Posterior cingulate gyrus (tissue), 11 donors: ENCODE measurements around the gene PHRF1.

ENCODE experiments used
- DNase-seq, 10 donors: peaks; one replicate each; pipeline versions ENCODE4 v3.0.0 to v3.0.0-alpha.2; 2020 to 2021; ENCODE audit warnings: mixed read lengths in 3 of 10
- intact Hi-C: fragments of 100-400 bp; cut with DNase I; formaldehyde crosslinking; loops from one replicate; pipeline ENCODE4 v1.15.1; 2023

The PHRF1 gene

DNA sequence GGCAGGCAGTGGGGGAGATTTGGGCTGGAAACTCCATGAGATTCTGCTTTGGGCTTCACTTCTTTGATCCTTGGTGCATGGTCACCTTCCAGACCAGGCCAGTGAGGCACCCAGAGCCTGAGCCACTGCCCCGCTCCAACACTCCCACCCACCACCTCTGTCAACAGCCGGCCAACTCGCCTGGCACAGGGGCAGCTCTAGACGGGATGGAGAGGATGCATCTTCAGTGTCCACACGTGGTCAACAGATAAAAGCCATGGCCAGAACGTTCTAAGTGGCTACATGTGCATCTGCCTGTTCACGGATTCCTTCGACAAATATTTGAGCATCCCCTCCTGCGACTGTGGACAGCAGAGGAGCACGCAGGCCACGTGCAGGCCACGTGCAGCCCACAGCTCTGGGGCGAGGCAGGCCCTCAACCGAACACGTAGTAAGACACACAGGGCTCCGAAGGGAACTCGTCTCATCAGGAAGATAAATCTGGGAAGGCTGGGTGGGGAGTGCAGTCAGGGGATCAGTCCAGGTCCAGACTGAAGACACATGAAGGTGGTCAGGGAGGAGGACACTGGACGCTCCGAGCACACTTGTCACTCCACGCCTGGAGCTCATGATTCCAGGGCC lies 37.7 kb upstream of the PHRF1 start:
- intact Hi-C loops, result no loop called here
- DNase-seq, result no peak

DNA sequence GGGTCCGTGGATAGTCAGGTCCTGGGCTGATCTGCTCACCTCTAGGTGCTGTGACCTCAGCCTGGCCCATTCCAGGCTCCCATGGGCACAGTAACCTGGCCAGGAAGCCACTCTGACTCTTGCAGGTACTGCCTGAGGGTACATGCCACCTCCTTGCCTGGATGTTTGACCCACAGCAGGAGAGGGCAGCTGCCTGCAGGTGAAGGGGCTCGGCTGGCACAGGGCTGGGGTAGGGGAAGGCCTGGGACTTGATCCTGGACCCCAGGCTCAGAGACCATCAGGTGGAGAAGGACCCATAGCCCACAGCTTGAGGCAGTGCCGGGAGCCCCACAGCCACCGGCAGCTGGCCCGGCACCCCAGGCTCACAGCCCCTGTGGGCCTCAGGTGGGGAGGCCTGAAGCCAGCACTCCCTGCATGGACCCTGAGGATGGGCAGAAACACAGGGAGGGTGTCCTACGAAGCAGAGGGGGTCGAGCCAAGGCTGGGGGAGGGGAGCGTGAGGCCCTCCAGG lies 36.2 kb upstream of the PHRF1 start:
- no peak for DNase-seq
- intact Hi-C loops, result no loop called here

DNA sequence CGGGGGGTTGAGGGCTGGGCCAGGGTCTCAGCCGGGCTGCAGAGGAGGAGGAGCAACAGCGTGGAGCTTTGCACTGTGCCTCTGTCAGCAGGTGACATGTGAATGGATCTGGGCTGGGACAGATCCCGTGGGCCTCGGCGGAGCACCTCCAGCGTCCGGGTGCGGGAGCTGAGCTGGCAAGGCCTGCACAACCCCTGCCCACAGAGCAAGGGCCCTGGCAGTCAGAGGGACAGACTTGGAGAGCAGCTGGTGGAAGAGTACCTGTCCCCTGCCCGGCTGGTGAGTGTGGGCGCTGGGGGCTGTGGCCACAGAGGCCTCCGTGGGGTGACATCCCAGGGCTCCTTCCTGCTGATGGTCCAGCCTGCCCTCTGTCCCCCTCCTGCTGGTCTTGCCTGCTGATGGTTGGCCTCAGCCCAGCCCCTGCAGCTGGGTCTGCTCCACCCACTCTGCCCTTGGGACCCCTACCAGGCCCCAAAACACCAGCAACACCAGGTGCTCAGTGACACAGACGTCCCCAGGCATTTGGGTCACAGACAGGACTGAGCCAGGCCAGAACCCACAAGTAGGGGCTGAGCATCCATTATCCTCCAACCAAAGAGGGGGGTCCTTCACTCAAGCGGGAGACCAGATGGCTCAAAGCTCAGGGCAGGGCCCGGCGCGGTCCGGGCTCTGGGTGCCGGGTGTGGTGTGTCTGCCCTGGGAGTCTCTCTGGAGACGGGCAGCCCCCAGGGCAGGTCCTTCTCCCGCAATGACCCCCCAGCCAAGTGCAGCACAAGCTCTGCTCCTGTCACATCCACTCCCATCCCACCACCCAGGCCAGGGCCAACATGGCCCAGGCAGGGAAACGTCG lies 35.5 kb upstream of the PHRF1 start:
- no peak for DNase-seq
- intact Hi-C loops, result no loop called here

DNA sequence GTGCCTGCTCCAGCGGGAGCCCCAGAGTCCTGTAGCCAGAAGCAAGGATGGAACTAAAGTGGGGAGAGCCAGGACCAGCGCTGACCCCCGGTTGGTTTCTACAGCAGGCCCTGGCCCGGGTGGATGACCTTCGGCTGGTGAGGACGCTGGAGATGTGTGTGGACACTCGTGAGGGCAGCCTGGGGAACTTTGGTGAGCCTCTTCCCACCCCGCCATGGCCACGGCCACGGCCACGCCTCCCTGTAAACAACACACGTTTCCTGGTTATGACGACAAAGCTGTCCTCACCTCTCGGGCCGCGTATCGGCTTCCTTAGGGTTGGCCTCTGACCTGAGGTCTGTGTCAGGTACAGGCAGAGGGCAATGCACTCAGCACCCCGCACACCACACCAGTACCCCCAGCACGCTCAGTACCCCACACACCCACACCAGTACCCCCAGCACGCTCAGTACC lies 34.8 kb upstream of the PHRF1 start:
- no peak for DNase-seq
- intact Hi-C loops, result no loop called here

DNA sequence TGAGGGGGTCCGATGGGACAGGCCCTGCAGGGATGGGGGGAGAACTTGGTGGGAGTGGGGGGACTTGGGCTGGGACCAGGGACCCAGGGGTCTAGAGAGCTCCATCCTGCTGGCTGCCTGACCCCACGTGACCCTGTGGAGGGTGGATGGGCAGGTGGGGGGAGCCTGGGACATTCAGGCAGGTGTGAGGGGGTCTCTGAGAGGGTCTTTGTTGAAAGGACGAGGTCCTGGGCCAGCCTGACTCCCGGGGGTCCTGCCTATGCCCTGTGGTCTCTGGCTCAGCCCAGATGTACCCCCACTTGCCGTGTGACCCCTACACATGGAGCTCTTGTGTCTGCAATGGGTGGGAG lies 31.5 kb upstream of the PHRF1 start:
- no peak for DNase-seq
- intact Hi-C loops, result no loop called here

DNA sequence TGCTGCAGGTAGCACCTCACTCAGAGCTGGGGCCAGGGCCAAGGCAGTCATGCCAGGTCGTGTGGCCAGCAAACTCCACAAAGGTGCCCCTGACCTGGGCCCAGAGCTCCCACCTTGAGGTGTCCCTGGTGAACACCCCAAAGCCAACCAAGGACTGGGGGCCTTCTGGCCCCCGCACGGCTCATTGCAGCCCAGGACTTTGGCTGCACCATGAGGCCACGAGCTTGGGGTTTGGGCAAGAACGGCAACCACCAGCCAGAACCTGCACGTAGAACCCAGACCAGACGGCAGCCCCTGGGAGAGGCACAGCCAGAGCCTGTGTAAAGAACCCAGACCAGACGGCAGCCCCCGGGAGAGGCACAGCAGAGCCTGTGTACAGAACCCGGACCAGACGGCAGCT lies 31.1 kb upstream of the PHRF1 start:
- no peak for DNase-seq
- intact Hi-C loops, result no loop called here

DNA sequence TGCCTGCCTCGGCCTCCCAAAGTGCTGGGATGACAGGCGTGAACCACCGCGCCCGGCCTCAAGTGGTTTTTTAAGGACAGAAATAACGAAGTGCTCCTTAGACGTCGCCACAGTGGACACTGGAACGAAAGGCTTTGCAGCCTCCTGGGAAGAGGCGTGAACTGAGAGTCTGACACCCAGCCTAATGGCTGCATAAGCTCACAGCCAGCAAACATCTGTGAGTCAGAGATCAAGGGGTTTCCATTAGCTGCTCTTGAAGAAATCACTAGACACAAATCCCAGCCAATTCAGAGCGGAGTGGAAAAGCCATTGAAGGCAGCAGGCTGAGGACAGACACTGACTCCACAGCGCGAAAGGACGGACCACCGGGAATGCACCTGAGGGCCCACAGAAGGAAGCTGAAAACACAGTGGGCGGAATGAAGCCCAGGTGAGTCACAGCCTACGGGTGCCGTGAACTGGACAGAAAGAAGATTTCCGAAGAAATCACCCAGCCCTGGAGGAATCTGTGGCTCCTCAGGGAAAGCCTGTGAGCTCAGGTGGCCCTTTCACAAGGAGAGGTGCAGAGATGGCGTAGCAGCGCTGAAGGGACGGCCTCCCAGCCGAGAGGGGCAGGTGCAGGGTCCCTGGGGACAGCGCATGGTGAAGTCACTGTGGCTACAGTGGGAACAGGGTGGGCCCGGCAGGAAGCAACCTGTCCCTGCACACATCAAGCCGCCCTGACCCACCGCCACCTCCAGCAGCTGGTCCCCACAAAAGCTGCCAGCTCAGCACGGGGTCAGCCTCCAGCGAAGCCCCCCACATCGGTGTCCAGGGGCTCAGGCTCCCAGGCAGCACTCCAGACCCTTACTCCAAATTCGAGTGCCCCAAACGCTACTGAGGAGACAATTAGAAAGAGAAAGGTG lies 27.3 kb upstream of the PHRF1 start:
- intact Hi-C loops, result no loop called here
- DNase-seq, result peak in 1 of 10 donors; percentile 66

DNA sequence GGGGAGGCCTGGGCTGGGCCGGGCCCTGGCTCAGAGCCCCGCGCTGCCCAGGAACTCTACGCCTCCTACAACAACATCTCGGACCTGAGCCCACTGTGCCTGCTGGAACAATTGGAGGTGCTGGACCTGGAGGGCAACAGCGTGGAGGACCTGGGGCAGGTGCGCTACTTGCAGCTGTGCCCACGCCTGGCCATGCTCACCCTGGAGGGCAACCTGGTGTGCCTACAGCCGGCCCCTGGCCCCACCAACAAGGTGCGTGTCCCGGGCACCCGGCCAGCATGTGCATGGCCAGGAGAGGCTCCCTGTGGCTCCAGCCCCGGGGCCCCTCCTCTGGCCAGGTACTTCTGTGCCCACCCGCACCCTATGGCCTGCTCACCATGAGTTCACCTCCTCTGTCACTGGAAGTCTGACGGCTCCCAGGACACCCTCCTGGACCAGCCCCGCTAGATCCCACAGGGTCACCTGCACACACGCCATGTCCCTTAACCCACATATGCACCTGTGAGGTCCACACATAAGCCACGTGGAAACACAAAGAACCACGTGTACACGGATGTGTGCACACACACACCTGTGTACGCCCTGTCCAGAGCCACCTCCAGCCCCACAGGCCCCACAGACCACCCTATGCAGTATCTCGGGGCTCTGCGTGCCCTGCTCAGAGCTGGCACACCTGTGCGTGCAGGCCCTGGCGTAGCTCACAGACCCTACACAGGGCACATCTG lies 26.1 kb upstream of the PHRF1 start:
- no peak for DNase-seq
- intact Hi-C loops, result no loop called here

DNA sequence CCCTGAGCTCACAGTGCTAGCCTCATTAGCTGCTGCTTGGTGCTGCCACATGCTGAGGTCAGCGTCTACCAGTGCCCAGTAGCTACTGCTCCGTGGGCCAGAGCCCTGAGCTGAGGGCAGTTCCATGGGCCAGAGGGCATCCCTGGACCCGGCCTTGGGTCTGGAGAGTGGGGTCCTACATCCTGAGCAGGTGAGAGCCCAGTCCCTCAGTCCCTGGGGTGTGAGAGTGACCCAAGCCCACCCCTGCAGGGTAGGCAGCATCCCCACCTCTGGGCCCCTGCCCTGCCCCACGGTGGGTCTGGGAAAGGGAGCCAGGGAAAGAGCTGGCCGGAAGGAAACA lies 25.6 kb upstream of the PHRF1 start:
- intact Hi-C loops, result no loop called here

DNA sequence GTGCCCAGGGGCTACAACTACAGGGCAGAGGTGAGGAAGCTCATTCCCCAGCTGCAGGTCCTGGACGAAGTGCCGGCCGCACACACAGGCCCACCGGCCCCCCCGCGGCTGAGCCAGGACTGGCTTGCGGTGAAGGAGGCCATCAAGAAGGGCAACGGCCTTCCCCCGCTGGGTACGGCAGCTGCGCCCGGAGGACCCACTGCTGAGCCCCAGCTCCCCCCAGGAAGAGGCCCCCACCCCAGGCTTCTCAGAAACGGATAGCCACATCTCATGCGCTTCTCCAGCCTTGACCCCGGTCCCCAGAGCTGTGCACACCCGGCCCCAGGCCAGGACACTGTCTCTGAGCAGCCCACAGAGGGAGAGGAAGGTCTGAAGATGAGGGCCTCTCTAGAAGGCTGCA lies 25.1 kb upstream of the PHRF1 start:
- intact Hi-C loops, result no loop called here

More for the DNA sequence above, 25.6 kb upstream of the PHRF1 start:
- DNase-seq, result no peak

DNA sequence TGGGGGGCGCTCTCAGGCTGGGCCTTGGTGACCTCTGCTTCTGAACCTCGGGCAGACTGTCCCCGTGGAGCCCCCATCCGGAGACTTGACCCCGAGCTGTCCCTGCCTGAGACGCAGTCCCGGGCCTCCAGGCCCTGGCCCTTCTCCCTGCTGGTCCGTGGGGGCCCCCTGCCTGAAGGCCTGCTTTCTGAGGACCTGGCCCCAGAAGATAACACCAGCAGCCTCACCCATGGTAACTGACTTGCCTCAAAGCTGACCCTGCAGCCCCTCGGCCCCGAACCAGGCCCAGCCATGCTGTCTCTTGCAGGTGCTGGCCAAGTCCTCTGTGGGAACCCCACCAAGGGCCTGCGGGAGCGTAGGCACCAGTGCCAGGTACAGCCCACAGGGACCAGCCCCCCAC lies 24.7 kb upstream of the PHRF1 start:
- intact Hi-C loops, result no loop called here
- no peak for DNase-seq

More for the DNA sequence above, 25.1 kb upstream of the PHRF1 start:
- no peak for DNase-seq

DNA sequence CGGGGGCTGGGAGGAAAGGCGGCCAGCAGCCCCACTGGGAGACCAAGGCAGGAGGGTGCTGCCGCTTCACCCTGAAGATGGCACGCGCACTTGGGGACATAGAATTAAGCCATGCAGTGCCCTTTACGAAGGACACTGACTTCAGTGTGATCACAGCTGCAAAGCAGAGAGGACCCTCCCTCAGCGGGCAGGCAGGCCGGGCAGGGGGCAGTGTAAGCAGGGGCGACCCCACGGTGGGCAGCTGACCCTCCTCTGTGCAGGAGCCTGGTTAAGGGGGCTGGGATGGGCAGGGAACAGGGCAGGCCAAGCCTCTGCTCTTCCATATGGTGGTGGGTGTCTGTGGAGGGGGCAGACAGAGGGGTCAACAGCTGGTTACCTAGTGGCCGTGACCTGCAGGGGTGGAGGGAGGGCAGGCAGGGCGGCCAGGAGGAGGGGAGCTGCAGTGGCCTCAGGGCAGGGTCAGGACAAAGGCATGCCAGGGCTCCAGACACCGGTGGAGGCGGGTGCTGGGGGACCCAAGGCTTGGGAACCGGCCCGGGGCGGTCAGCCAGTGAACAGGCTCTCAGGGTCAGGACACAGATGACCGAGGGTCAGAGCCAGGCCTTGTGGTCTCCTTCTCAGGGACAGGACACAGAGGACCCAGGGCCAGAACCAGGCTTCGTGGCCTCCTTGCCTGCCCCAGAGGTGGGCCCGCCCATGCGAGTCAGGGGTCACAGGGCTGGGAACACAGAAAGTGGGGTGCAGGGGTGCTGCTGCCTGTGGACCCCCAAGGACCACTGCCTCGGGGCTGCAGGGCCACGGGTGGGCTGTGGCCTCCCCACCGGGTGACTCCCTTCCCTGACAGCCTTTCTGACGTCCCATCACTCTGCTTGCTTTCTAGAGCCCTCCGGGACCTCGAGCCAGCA lies 22.9 kb upstream of the PHRF1 start:
- intact Hi-C loops, result no loop called here
- no peak for DNase-seq

DNA sequence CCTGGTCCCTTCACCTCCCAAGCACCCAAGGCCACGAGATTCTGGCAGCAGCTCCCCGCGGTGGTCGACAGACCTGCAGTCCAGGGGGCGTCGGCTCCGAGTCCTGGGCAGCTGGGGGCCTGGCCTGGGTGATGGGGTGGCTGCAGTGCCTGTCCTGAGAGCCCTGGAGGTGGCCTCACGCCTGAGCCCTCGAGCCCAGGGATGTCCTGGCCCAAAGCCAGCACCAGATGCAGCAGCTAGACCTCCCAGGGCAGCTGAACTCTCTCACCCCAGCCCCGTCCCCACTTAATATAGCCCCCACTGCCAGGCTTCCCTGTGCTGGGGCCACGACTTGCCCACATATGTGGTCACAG lies 22.3 kb upstream of the PHRF1 start:
- peak in 1 of 10 donors; percentile 68 for DNase-seq
- intact Hi-C loops, result no loop called here

DNA sequence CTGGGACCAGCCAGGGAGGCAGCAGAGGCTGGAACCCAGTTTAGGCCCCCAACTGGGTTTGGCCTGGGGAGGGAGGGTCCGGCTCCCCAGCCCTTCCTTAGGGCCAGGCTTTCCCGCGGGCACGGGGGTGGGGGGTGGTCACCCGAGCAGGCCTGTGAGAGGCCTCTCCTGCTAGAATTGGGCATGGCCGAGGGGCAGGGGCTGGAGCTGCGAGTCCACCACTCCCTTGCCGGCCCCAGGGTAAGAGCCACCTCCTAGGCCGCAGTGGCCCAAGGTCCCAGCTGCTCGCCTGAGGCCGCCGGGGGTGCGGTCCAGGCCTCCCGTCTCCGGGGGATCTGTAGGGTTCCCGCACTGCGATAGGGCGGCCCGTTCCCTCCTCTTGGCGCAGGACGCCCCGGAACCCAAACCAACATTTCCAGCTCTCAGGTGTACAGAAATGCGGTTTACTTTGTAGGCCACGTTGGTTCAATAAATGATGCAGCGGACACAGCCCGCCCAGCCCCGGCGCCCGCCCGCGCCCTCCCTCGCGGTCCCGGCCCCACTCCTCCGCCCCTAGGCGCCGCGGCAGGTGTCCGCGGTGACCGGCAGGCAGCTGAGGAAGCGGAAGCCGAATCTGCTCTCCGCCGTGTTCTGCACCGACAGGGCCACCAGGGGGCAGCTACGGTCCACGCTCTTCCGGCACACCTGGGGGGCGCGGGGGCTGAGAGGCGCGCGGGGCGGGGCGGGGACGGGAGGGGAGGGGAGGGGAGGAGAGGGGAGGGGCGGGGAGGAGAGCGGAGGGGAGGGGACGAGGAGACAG lies 21.6 kb upstream of the PHRF1 start:
- intact Hi-C loops, result loop anchor here (5.0 kb wide), 1 partner anchor 168 kb away; no protein-coding TSS in a partner anchor
- peak in 2 of 10 donors; percentile 39 to 53 for DNase-seq

DNA sequence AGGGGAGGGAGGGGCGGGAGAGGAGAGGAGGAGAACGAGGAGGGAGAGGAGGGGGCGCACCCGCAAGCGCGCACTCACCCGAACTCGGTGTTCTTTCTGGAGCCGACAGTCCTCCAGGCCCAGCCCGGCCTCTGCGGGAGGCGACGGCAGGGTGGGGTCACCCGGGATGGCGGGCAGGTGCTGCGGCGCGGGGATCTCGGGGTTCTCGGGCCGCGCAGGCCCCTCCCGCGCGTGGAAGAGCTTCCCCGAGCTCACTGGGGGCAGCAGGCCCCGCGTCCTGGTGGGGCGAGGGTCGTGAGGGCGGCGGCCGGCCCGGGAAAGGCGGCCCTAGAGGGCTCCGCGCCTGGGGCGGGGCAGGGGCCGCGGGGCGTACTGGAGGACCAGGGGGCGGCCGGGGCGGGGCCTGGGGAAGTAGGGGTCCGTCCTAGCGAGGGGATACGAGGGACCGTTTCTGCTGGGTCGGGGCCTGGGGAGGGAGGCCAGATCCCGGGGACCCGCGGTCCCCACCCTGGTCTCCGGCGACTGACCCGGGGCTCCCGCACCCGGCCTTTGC lies 21.0 kb upstream of the PHRF1 start:
- no peak for DNase-seq
- intact Hi-C loops, result loop anchor here (5.0 kb wide), 1 partner anchor 167 kb away; no protein-coding TSS in a partner anchor

DNA sequence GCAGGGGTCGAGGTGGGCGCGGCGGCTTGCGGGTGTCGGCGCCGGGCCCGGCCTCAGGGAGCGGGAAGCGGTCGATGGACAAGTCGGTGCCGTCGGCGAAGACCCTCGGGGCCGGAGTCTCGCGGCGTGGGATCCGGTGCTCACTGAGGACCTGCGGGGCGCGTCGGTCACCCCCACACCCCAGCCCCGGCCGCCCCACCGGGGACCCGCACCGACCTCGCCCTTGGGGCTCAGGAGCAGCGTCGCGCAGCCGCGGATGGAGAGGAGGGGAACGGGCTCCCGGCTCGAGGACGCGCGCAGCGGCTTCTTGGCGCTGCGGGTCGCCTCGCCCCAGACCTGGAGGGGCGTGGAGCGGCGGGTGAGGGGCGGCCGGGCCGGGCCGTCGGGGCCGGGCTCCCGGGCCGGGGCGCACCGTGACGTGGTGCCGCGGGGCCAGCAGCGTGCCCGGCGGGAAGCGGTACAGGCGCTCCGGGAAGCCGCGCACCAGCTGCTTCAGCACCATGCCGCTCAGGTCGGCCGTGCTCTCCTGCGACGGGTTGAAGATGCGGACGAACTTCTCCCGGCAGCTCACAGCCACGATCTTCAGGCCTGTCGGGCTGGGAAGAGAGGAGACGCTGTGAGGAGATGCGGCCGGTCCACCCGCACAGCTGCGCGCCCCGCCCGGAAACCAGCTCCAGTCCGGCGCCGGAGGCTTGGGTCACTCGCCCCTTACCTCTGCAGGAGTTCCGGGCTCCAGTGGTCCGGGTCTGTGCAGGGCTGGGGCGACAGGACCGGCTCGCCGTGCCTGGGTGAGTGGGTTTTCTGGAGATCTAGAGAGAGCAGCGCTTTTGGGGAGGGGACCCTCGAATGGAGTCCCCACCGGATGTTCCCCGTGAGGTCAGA lies 20.2 kb upstream of the PHRF1 start:
- DNase-seq, result no peak
- intact Hi-C loops, result loop anchor here (5.0 kb wide), 1 partner anchor 166 kb away; no protein-coding TSS in a partner anchor

DNA sequence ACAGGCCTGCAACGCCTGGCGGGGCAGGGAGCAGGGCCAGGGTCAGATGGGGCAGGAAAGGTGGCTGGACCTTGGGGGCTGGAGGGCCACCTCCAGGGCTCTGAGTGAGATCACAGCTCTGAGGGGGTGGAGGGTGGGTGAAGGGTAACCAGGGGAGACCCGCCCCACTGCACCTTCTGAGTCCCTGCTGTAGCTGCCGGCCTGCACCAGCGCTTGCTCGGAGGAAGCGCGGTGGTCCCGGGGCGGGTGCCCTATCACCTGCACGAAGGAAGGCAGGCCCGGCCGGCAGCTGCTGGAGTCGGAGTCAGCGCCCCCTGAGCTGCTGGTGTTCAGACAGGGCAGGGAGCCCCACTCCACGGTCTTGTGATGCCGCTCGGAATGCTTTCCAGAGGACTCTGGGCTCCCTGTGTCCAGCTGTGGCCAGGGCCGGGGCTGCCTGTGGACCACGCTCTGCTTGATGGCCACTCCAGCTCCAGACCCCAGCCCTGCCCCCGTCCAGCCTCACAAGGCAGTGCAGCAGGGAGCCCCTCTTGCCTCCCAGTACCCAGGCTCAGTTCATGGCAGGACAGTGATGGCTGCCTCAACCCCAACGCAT lies 19.5 kb upstream of the PHRF1 start:
- intact Hi-C loops, result loop anchor here (5.0 kb wide), 1 partner anchor 166 kb away; no protein-coding TSS in a partner anchor
- no peak for DNase-seq
